Keratinocyte (primary cell): ENCODE results near the gene SREBF2. TPM values are rescaled to one million over a fixed set of nuclear protein-coding genes. Genes with fewer than 3 reads are reported as not detected.

Source experiments
- DNase-seq: peaks from one replicate; pipeline ENCODE4 v3.0.0-alpha.2; 2011; ENCODE audit warnings: low read depth, missing footprints, low spot score
- FAIRE-seq: peaks from 2 replicates; lab custom pipeline; 2011; peaks lifted over from hg19 to GRCh38; lab: Jason Lieb, UNC
- H2AFZ ChIP-seq: 2 replicates; pipeline ENCODE4 v1.6.0; 2012; ENCODE audit warnings: low read length, control low read depth, inconsistent platforms; ENCODE audit not compliant: control insufficient read depth
- H3K27ac ChIP-seq: 2 replicates; pipeline ENCODE4 v1.5.1; 2011; ENCODE audit warnings: low read length; ENCODE audit not compliant: control insufficient read depth, insufficient read depth
- H3K27me3 ChIP-seq: 3 replicates; pipeline ENCODE4 v1.6.0; 2011; ENCODE audit warnings: low read length; ENCODE audit not compliant: control insufficient read depth, insufficient read depth; ENCODE audit errors: extremely low read depth
- H3K36me3 ChIP-seq, 2 experiments: 2 replicates in 1 of 2; 3 replicates in 1 of 2; pipeline ENCODE4 v1.5.1; 2011; ENCODE audit warnings: low read length in 2 of 2, mild to moderate bottlenecking in 1 of 2; ENCODE audit not compliant: control insufficient read depth in 2 of 2, insufficient read depth in 2 of 2; ENCODE audit errors: extremely low read depth in 1 of 2
- H3K4me1 ChIP-seq: 3 replicates; pipeline ENCODE4 v1.5.1; 2011; ENCODE audit warnings: low read length; ENCODE audit not compliant: control insufficient read depth, insufficient read depth; ENCODE audit errors: extremely low read depth
- H3K4me2 ChIP-seq: 3 replicates; pipeline ENCODE4 v1.6.0; 2011; ENCODE audit warnings: low read depth, low read length; ENCODE audit not compliant: control insufficient read depth, insufficient read depth; ENCODE audit errors: extremely low read depth
- H3K4me3 ChIP-seq, 3 experiments: fragments of 200-600 bp in 1 of 3; sonication (generic) in 1 of 3; 2 replicates in 2 of 3; 3 replicates in 1 of 3; pipeline ENCODE4 v1.5.1; 2011 to 2016; ENCODE audit warnings: low read length in 3 of 3, mild to moderate bottlenecking in 3 of 3, control low read depth in 2 of 3, inconsistent platforms in 1 of 3, low read depth in 1 of 3, mixed read lengths in 1 of 3, mixed run types in 1 of 3, moderate library complexity in 1 of 3; ENCODE audit not compliant: control insufficient read depth in 2 of 3, insufficient read depth in 2 of 3; ENCODE audit errors: extremely low read depth in 1 of 3
- H3K79me2 ChIP-seq: 2 replicates; pipeline ENCODE4 v1.6.0; 2012; ENCODE audit warnings: low read length; ENCODE audit not compliant: control insufficient read depth, insufficient read depth
- H3K9ac ChIP-seq: 3 replicates; pipeline ENCODE4 v1.6.0; 2011; ENCODE audit warnings: low read length; ENCODE audit not compliant: control insufficient read depth, insufficient read depth; ENCODE audit errors: extremely low read depth
- H3K9me1 ChIP-seq: 3 replicates; pipeline ENCODE4 v1.6.0; 2011; ENCODE audit warnings: low read length; ENCODE audit not compliant: control insufficient read depth, insufficient read depth; ENCODE audit errors: extremely low read depth
- H3K9me3 ChIP-seq: 2 replicates; pipeline ENCODE4 v1.5.1; 2012; ENCODE audit warnings: low read depth, low read length; ENCODE audit not compliant: control insufficient read depth
- H4K20me1 ChIP-seq: 3 replicates; pipeline ENCODE4 v1.6.0; 2011; ENCODE audit warnings: low read length; ENCODE audit not compliant: control insufficient read depth, insufficient read depth; ENCODE audit errors: extremely low read depth
- EZH2 ChIP-seq: IDR thresholded peaks from one replicate; pipeline ENCODE4 v1.6.1; 2012; ENCODE audit warnings: inconsistent platforms, mild to moderate bottlenecking, low read length, moderate library complexity
- dilution Hi-C: fragments of 300-500 bp; cut with MboI; formaldehyde crosslinking; loops from one replicate; pipeline ENCODE4 v1.7.0; 2020; ENCODE audit warnings: low sequenced_read_pairs; ENCODE audit not compliant: extremely low pct_ligation_motif_present
- polyA plus RNA-seq, 5 experiments: library from polyadenylated mRNA; depleted of rRNA in 3 of 5; stranded (reverse) in 3 of 5; stranded (forward) in 1 of 5; unstranded in 1 of 5; fragments of >200 nt; gene quantifications; 1 replicate in 1 of 5; 2 replicates in 3 of 5; 3 replicates in 1 of 5; pipeline versions ENCODE4 v1.2.1 to v1.2.3, GENCODE V29; 2011 to 2012; ENCODE audit warnings: missing spikeins in 2 of 5, low read depth in 1 of 5, low replicate concordance in 1 of 5
- TF ChIP-seq, protein P1 (sequence below), 3 experiments: IDR thresholded peaks in 1 of 3; conservative IDR thresholded peaks in 1 of 3; optimal IDR thresholded peaks in 1 of 3; 2 replicates in 2 of 3; 3 replicates in 1 of 3; pipeline versions ENCODE3 to v1.5.1; 2011; ENCODE audit warnings: low read length in 3 of 3, mild to moderate bottlenecking in 3 of 3, moderate library complexity in 2 of 3, control low read depth in 1 of 3, inconsistent platforms in 1 of 3; ENCODE audit not compliant: insufficient read depth in 2 of 3; ENCODE audit errors: extremely low read depth in 1 of 3

SREBF2 gene
- polyA plus RNA-seq, 1 donor (not counting 4 experiments of a cell fraction or from before 2014, with no cell fraction given), result 57.5 TPM

GRCh38 chr22:41846268-41846987 is 13.5 kb downstream of the SREBF2 start:
- Histone ChIP-seq H3K27ac (peak overlapping the region; percentile 47), H3K9me1 (peaks cover 11% of the 10 kb centered on the region), H3K9me3 (no peaks in the 10 kb centered on the region), H3K79me2 (peaks cover 96% of the 10 kb centered on the region), H3K4me1 (peaks cover 53% of the 10 kb centered on the region), H2AFZ (no peak overlapping the region), H3K27me3 (no peaks in the 10 kb centered on the region), H4K20me1 (peaks cover 11% of the 10 kb centered on the region), H3K36me3 (peaks cover 1 to 30% of the 10 kb centered on the region in 2 experiments), H3K4me2 (peak overlapping the region; percentile 83), H3K9ac (peak overlapping the region; percentile 30), H3K4me3 (peak overlapping the region in 2 of 3 experiments; percentile 30 to 55)
- DNase-seq (no peak), FAIRE-seq (peak; percentile 65)
- dilution Hi-C loops, result no loop called here
- no peak for TF ChIP-seq EZH2
- TF ChIP-seq, protein P1, sequence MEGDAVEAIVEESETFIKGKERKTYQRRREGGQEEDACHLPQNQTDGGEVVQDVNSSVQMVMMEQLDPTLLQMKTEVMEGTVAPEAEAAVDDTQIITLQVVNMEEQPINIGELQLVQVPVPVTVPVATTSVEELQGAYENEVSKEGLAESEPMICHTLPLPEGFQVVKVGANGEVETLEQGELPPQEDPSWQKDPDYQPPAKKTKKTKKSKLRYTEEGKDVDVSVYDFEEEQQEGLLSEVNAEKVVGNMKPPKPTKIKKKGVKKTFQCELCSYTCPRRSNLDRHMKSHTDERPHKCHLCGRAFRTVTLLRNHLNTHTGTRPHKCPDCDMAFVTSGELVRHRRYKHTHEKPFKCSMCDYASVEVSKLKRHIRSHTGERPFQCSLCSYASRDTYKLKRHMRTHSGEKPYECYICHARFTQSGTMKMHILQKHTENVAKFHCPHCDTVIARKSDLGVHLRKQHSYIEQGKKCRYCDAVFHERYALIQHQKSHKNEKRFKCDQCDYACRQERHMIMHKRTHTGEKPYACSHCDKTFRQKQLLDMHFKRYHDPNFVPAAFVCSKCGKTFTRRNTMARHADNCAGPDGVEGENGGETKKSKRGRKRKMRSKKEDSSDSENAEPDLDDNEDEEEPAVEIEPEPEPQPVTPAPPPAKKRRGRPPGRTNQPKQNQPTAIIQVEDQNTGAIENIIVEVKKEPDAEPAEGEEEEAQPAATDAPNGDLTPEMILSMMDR (optimal IDR thresholded peaks at IDR 0.05 in 1 of 3, IDR thresholded peaks at IDR 0.05 in 1 of 3, conservative IDR thresholded peaks at IDR 0.05 in 1 of 3; ENCODE audit: extremely low read depth in 1 of 3, insufficient read depth in 2 of 3, low read length in 3 of 3), result no peak

- no peaks in the 10 kb centered on the region for H3K27me3 ChIP-seq
- TF ChIP-seq, protein P1 (optimal IDR thresholded peaks at IDR 0.05 in 1 of 3, IDR thresholded peaks at IDR 0.05 in 1 of 3, conservative IDR thresholded peaks at IDR 0.05 in 1 of 3; ENCODE audit: extremely low read depth in 1 of 3, insufficient read depth in 2 of 3, low read length in 3 of 3), result no peak
- no peak for TF ChIP-seq EZH2
- DNase-seq (no peak), FAIRE-seq (peak; percentile 75)
- peaks cover 11% of the 10 kb centered on the region for H4K20me1 ChIP-seq
- H3K27ac ChIP-seq, result peak overlapping the region; percentile 18
- peaks cover 96% of the 10 kb centered on the region for H3K79me2 ChIP-seq
- H3K4me2 ChIP-seq, result peak overlapping the region; percentile 83
- dilution Hi-C loops, result no loop called here
- no peak overlapping the region for H2AFZ ChIP-seq
- H3K36me3 ChIP-seq, result peaks cover 1 to 27% of the 10 kb centered on the region in 2 experiments
- H3K4me1 ChIP-seq, result peaks cover 50% of the 10 kb centered on the region
- no peaks in the 10 kb centered on the region for H3K9me3 ChIP-seq
- no peak overlapping the region for H3K4me3 ChIP-seq
- no peak overlapping the region for H3K9ac ChIP-seq
- peaks cover 11% of the 10 kb centered on the region for H3K9me1 ChIP-seq
These were observed 14.4 kb downstream of the SREBF2 start for GRCh38 chr22:41847300-41847699.
